Ovary (tissue), 9 donors: ENCODE measurements around the gene PRG2. TPM values are rescaled to one million over a fixed set of nuclear protein-coding genes. Genes with fewer than 3 reads are reported as not detected.

ENCODE experiments used
- DNase-seq, 5 donors: peaks; one replicate each; pipeline ENCODE4 v3.0.0-alpha.2; 2019 to 2020
- H3K27ac ChIP-seq, 2 donors: fragments of 200-600 bp; one replicate each; pipeline versions ENCODE4 v1.5.1 to v1.8.0; 2019 to 2022
- H3K27me3 ChIP-seq: fragments of 200-600 bp; one replicate; pipeline ENCODE4 v1.8.0; 2022
- H3K36me3 ChIP-seq: fragments of 200-600 bp; sonication (generic); one replicate; pipeline ENCODE4 v1.5.1; 2019
- H3K4me1 ChIP-seq: one replicate; pipeline ENCODE4 v1.8.1; 2013; ENCODE audit warnings: mild to moderate bottlenecking, moderate library complexity; ENCODE audit not compliant: insufficient read depth
- H3K4me3 ChIP-seq: fragments of 200-600 bp; sonication (generic); one replicate; pipeline ENCODE4 v1.5.1; 2017
- H3K9me3 ChIP-seq, 2 donors: fragments of 200-600 bp in 1 of 2; sonication (generic) in 1 of 2; one replicate each; pipeline versions ENCODE4 v1.5.1 to v1.8.1; 2013 to 2019; ENCODE audit warnings: mild to moderate bottlenecking in 1 of 2, moderate library complexity in 1 of 2
- EP300 ChIP-seq: sonication (generic); formaldehyde crosslinking; IDR thresholded peaks from one replicate; pipeline ENCODE4 v1.6.1; 2017; ENCODE audit warnings: antibody characterized with exemption
- POLR2A ChIP-seq: fragments of 450-650 bp; IDR thresholded peaks from one replicate; pipeline ENCODE4 v1.6.1; 2017; ENCODE audit warnings: antibody characterized with exemption, mild to moderate bottlenecking, moderate library complexity
- WGBS, 3 donors: extraction: QIAGEN DNeasy Blood & Tissue Kit in 1 of 3; methylation state at CpG; one replicate each; pipeline versions ENCODE4 v1.1.5 to v1.1.7; 2013 to 2017; 5-methylcytosine and 5-hydroxymethylcytosine counted together
- intact Hi-C, 4 donors: fragments of 100-400 bp; cut with DNase I; formaldehyde crosslinking; loops; one replicate each; pipeline versions ENCODE4 v1.11.0 to v1.15.1; 2022 to 2023
- polyA plus RNA-seq, 2 donors: library from polyadenylated mRNA; stranded (reverse); fragments of 200-250 nt in 1 of 2; fragments of 350-450 nt in 1 of 2; fragmentation: Illumina TruSeq in 1 of 2; extraction: RNeasy Lipid Tissue Mini Kit (QIAGEN cat#74804) in 1 of 2; gene quantifications; one replicate each; pipeline ENCODE4 v1.2.3, GENCODE V29; 2013 to 2014
- total RNA-seq, 7 donors: library from RNA; depleted of rRNA in 2 of 7; stranded (reverse); fragments of >200 nt in 2 of 7; fragmentation: NEBNext Ultra II Directional in 3 of 7; extraction: Animal tissue kit (Norgen Biotek cat#: 25700) in 3 of 7; gene quantifications; one replicate each; pipeline versions ENCODE4 v1.1.0 to v1.2.4, GENCODE V29; 2016 to 2023
- TF ChIP-seq, protein P1 (sequence below), 3 donors: fragments of 450-650 bp in 2 of 3; fragments of 200-600 bp in 1 of 3; IDR thresholded peaks; one replicate each; pipeline versions ENCODE4 v1.5.1 to v1.8.0; 2016 to 2022; ENCODE audit warnings: antibody characterized with exemption in 3 of 3, mild to moderate bottlenecking in 1 of 3
- donor health status: DM: no; HTN: no; CAD: no; lungs with moderate emphysema.
- donor health status: DM: no; HTN: no; CAD: no.
- donor health status: Bipolar disorder and iron deficiency.
- donor health status: DM: yes; HTN: yes; CAD: no.
- donor health status: DM: no; HTN: no; CAD: no.
- donor health status: DM: yes; HTN: yes; CAD: no.

PRG2 gene
- total and polyA plus RNA-seq, 9 donors: 0.15 TPM; not detected in 8

DNA sequence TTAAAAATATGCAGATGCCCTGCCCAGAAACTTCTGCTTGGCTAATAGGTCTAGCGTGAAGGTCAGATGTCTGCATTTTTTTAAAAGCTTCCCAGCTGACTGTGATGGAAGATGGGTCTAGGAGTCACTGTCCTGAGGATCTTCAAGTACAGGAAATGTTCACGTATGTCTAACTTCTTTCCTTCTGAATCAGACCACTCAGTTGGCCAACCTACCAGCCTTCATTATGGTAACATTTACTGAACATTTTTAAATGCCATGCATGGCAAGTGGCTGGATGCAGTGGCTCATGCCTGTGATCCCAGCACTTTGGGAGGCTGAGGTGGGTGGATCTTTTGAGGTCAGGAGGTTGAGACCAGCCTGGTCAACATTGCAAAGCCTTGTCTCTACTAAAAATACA lies 1.1 kb upstream of the PRG2 start:
- H3K27me3 ChIP-seq: no peaks in the 10 kb centered on the region
- WGBS, 3 donors: 48 to 83% (median 51%) methylated on average over 2 of the region's 2 CpGs
- H3K4me3 ChIP-seq: no peak overlapping the region

DNA sequence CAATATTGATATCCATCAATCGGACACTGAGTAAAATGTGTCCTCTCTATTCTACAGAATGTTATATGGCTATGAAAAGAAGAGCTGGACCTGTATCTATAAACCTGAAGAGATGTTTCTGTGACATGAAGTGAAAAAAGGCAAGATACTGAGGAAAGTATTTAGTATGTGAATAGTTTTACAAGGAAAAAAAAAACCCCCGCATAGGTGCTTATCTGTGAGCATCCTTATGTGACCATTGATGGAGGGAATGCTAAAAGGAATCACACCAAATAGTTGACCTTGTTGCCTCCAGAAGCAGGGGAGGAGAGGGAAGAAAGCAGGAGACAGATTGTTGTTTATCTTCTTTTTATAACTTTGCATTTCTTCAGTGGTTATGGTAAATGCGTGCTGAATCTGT lies 661 bp upstream of the PRG2 start:
- DNase-seq: no peak
- no peak overlapping the region for H3K4me3 ChIP-seq
- no peaks in the 10 kb centered on the region for H3K27me3 ChIP-seq
- intact Hi-C loops: no loop called here
- H3K9me3 ChIP-seq: no peaks in the 10 kb centered on the region
- no peaks in the 10 kb centered on the region for H3K36me3 ChIP-seq
- 69 to 78% (median 73%) methylated on average over 3 of the region's 3 CpGs for WGBS, 3 donors
- H3K27ac ChIP-seq: no peak overlapping the region
- TF ChIP-seq, protein P1, sequence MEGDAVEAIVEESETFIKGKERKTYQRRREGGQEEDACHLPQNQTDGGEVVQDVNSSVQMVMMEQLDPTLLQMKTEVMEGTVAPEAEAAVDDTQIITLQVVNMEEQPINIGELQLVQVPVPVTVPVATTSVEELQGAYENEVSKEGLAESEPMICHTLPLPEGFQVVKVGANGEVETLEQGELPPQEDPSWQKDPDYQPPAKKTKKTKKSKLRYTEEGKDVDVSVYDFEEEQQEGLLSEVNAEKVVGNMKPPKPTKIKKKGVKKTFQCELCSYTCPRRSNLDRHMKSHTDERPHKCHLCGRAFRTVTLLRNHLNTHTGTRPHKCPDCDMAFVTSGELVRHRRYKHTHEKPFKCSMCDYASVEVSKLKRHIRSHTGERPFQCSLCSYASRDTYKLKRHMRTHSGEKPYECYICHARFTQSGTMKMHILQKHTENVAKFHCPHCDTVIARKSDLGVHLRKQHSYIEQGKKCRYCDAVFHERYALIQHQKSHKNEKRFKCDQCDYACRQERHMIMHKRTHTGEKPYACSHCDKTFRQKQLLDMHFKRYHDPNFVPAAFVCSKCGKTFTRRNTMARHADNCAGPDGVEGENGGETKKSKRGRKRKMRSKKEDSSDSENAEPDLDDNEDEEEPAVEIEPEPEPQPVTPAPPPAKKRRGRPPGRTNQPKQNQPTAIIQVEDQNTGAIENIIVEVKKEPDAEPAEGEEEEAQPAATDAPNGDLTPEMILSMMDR (IDR thresholded peaks at IDR 0.05): no peak
- no peak for TF ChIP-seq EP300
- TF ChIP-seq POLR2A: no peak
- H3K4me1 ChIP-seq: no peaks in the 10 kb centered on the region

More for the DNA sequence above, 1.1 kb upstream of the PRG2 start:
- no peak for TF ChIP-seq POLR2A
- no peak for TF ChIP-seq EP300
- TF ChIP-seq, protein P1 (IDR thresholded peaks at IDR 0.05): no peak
- intact Hi-C loops: no loop called here
- no peaks in the 10 kb centered on the region for H3K4me1 ChIP-seq
- no peaks in the 10 kb centered on the region for H3K36me3 ChIP-seq
- DNase-seq: no peak
- H3K9me3 ChIP-seq: no peaks in the 10 kb centered on the region
- no peak overlapping the region for H3K27ac ChIP-seq

DNA sequence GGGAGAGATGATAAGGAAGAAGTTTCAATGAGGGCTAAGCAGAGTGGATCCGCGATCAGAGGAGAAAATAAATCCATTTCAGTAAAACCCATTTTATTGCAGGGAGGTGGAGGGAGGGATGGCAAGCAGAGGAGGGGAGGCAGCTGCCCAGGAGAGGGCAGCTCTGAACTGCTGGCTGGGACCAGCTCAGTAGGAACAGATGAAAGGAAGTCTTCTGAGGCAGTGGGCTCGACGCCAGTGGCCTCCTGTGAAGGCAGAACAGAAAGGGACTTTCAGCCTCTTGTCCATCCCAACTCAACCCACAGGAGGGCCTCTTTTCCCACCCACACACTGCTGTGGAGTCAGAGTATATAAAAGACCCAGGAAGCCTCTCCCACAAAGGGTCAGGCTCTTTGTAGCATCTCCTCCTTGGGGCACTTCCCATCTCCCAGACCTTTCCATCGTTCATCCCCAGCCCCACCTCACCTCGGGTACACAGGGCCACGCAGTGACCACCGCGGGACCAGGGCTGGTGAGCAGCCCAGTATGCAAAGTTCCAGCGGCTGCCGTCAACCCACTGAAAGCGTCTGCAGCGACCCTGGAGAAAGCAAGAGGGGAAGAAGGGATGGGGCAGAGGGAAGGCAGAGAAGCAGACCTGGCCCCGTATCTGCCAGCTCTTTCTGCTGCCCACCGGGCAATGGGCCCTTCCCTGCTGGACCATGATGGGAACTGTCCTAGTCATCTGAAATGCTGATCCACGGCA lies 3.0 kb downstream of the PRG2 start:
- intact Hi-C loops: no loop called here
- Histone ChIP-seq H3K27ac (no peak overlapping the region), H3K9me3 (no peaks in the 10 kb centered on the region), H3K4me3 (no peak overlapping the region), H3K27me3 (no peaks in the 10 kb centered on the region), H3K36me3 (no peaks in the 10 kb centered on the region), H3K4me1 (no peaks in the 10 kb centered on the region)
- DNase-seq: no peak
- TF ChIP-seq, protein P1 (IDR thresholded peaks at IDR 0.05): no peak
- no peak for TF ChIP-seq EP300
- TF ChIP-seq POLR2A: no peak
- WGBS, 3 donors: 73 to 81% (median 74%) methylated on average over 16 of the region's 16 CpGs

DNA sequence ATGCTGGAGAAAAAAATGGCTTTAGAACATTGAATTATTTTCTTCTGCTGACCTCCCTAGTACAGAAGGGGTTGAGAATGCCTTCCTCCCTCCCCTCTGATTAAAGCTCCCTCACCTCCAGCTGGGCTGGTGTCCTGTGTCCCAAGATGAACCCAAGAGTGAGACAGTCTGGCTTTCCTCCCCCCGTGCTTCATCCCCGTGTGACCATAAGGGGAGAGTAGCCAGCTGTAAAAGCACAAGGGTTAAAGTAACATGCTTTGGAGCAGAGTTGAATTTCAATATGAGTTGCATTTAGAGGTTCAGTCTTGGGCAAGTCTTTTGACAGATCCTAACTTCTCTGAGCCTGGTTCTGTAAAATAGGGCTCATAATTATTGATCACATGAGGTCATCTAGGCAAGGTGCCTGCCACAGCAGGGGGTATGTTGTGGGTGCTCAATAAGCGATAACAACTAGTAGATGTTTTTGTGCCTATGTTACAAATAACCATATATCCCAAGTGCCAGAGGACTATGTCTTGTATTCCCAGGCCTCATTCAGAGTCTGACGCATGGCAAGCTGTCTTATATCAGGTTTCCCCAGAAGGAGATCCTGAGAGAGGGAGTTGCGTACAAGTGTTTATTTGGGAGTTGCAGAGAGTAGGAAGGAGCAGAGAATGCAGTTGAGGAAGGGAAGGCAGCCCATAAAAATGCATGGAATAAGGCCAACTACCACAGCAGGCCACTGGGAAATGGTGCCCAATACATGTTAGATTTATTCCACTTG lies 4.1 kb downstream of the PRG2 start:
- no peak overlapping the region for H3K27ac ChIP-seq
- no peak overlapping the region for H3K4me3 ChIP-seq
- intact Hi-C loops: no loop called here
- no peaks in the 10 kb centered on the region for H3K27me3 ChIP-seq
- 60 to 70% (median 60%) methylated on average over 5 of the region's 5 CpGs for WGBS, 3 donors
- no peak for DNase-seq
- H3K9me3 ChIP-seq: no peaks in the 10 kb centered on the region
- no peaks in the 10 kb centered on the region for H3K36me3 ChIP-seq
- no peaks in the 10 kb centered on the region for H3K4me1 ChIP-seq
- TF ChIP-seq POLR2A (no peak), EP300 (no peak)
- TF ChIP-seq, protein P1 (IDR thresholded peaks at IDR 0.05): no peak
